GM21367 (cell line): ENCODE results near the gene CLDN19.
"Not testable (repeated sequence)": the region's sequence is repeated elsewhere in the genome, so short reads cannot be mapped to it uniquely, and the experiment has no call there.

ENCODE experiments used
- ATAC-seq: cut with Tn5 transposase; IDR thresholded peaks from one replicate; pipeline ENCODE4 v1.9.1; 2021; ENCODE audit not compliant: unreplicated experiment

Gene CLDN19

GRCh38 chr1:42740851-42741580, 980 bp upstream of the CLDN19 start:
- ATAC-seq: no peak

- no peak for ATAC-seq
Observed at GRCh38 chr1:42738678-42739226, 1.3 kb downstream of the CLDN19 start.

- no peak for ATAC-seq
Observed at GRCh38 chr1:42737986-42738677, 1.9 kb downstream of the CLDN19 start.

GRCh38 chr1:42737257-42737656, 2.8 kb downstream of the CLDN19 start:
- ATAC-seq: no peak

- no peak for ATAC-seq
Observed at GRCh38 chr1:42736571-42737200, 3.4 kb downstream of the CLDN19 start.

- no peak for ATAC-seq
Observed at GRCh38 chr1:42736152-42736551, 3.9 kb downstream of the CLDN19 start.

GRCh38 chr1:42735477-42736105, 4.4 kb downstream of the CLDN19 start:
- ATAC-seq: no peak

GRCh38 chr1:42735056-42735455, 5.0 kb downstream of the CLDN19 start:
- no peak for ATAC-seq

GRCh38 chr1:42734201-42735035, 5.6 kb downstream of the CLDN19 start:
- ATAC-seq: no peak

GRCh38 chr1:42733415-42734200, 6.4 kb downstream of the CLDN19 start:
- ATAC-seq: no peak

- ATAC-seq: no peak
Observed at GRCh38 chr1:42732126-42732680, 7.8 kb downstream of the CLDN19 start.

- ATAC-seq: no peak
Observed at GRCh38 chr1:42731585-42731984, 8.5 kb downstream of the CLDN19 start.

- ATAC-seq: no peak
Observed at GRCh38 chr1:42730988-42731387, 9.0 kb downstream of the CLDN19 start.

- ATAC-seq: no peak
Observed at GRCh38 chr1:42730002-42730401, 10.0 kb downstream of the CLDN19 start.

- ATAC-seq: not testable (repeated sequence)
Observed at GRCh38 chr1:42725820-42726219, 14.2 kb downstream of the CLDN19 start.

GRCh38 chr1:42723511-42723910, 16.5 kb downstream of the CLDN19 start:
- ATAC-seq: no peak

GRCh38 chr1:42722403-42722802, 17.6 kb downstream of the CLDN19 start:
- ATAC-seq: not testable (repeated sequence)

GRCh38 chr1:42721926-42722325, 18.1 kb downstream of the CLDN19 start:
- no peak for ATAC-seq

GRCh38 chr1:42720868-42721267, 19.2 kb downstream of the CLDN19 start:
- ATAC-seq: no peak
